ENCODE results near the gene LMCD1.

LMCD1 gene

DNA sequence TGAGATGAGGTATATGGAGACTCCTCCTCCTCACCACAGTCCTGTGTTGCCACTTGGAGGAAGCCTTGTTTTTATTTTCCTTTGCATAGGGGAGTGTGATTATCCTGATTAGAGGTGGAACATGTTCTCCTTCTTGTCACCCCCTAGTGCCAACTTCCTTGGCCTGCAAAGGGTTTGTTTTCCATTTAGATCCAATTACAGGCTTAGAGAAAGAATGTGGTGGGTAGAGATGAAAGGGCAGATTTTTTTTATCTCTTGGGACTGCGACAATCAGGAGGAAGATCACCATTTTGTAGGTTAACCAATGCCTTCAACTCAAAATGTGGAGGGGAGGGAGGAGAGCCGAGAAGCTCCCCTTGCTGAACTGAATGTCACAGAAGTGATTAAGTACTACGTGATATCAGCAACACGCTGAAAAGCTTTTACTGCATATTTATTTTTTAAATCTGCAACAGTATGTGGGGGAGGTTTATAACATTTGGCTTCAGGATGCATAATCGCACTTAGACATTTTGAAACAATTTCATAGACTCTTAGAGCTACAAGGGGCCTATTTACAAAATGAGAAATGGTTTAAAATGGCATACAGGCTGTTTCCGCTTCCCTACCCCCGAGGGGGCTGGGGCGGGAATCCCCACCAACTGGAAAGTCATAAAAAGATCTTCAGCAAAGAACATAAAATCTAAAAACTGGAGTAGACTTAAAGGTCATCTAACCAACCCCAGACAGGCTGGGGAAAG is 2.4 kb downstream of the LMCD1 start:
- no peaks in the 10 kb centered on the region for H3K36me3 ChIP-seq (ENCODE audit: insufficient read depth, low read length)
- TF ChIP-seq, protein P1, sequence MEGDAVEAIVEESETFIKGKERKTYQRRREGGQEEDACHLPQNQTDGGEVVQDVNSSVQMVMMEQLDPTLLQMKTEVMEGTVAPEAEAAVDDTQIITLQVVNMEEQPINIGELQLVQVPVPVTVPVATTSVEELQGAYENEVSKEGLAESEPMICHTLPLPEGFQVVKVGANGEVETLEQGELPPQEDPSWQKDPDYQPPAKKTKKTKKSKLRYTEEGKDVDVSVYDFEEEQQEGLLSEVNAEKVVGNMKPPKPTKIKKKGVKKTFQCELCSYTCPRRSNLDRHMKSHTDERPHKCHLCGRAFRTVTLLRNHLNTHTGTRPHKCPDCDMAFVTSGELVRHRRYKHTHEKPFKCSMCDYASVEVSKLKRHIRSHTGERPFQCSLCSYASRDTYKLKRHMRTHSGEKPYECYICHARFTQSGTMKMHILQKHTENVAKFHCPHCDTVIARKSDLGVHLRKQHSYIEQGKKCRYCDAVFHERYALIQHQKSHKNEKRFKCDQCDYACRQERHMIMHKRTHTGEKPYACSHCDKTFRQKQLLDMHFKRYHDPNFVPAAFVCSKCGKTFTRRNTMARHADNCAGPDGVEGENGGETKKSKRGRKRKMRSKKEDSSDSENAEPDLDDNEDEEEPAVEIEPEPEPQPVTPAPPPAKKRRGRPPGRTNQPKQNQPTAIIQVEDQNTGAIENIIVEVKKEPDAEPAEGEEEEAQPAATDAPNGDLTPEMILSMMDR (IDR thresholded peaks at IDR 0.05; ENCODE audit: borderline replicate concordance, extremely low read depth, low read length, poor library complexity, severe bottlenecking) = no peak
- no peaks in the 10 kb centered on the region for H3K9me3 ChIP-seq (ENCODE audit: insufficient read depth, low read length, severe bottlenecking)
- no peak overlapping the region for H3K9ac ChIP-seq (ENCODE audit: low read depth, low read length)
- no peaks in the 10 kb centered on the region for H3K79me2 ChIP-seq (ENCODE audit: insufficient read depth, low read length)
- H3K27ac ChIP-seq (ENCODE audit: low read length) = no peak overlapping the region
- no peak overlapping the region for H3K4me2 ChIP-seq (ENCODE audit: insufficient read depth, low read length)
- no peak overlapping the region for H3K4me3 ChIP-seq (ENCODE audit: low read depth in 1 of 2, low read length in 2 of 2)
- H2AFZ ChIP-seq (ENCODE audit: low read depth, low read length) = no peak overlapping the region
- no peak for ATAC-seq (ENCODE audit: insufficient read depth, low read depth)
- no peaks in the 10 kb centered on the region for H4K20me1 ChIP-seq (ENCODE audit: insufficient read depth, low read length)
- no peak for DNase-seq
- H3K4me1 ChIP-seq (ENCODE audit: insufficient read depth, low read length) = no peaks in the 10 kb centered on the region
- no peaks in the 10 kb centered on the region for H3K27me3 ChIP-seq (ENCODE audit: insufficient read depth, low read length, poor library complexity)

DNA sequence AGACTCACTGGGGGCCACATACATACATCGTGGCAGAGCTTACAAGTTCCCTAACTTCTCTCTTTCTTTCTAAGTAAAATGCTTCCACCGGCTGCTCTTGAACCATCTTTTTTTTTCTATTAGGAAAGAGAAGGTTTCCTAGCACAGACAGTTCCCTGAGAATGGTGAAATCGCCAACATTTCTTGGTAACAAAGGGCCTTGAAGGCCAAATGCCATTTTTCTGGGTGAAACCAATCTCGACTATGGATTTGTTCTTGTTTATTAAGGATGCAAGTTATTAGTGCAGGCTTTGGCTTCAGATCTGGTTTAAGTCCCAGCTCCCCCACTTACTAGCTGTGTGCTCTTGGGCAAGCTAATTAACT is 3.0 kb downstream of the LMCD1 start:
- TF ChIP-seq EZH2 (IDR thresholded peaks at IDR 0.05; ENCODE audit: borderline replicate concordance, low read depth, low read length, severe bottlenecking) = no peak
- TF ChIP-seq, protein P1 (IDR thresholded peaks at IDR 0.05; ENCODE audit: borderline replicate concordance, extremely low read depth, low read length, poor library complexity, severe bottlenecking) = no peak
- no peaks in the 10 kb centered on the region for H4K20me1 ChIP-seq (ENCODE audit: insufficient read depth, low read length)
- H3K36me3 ChIP-seq (ENCODE audit: insufficient read depth, low read length) = no peaks in the 10 kb centered on the region
- DNase-seq = no peak
- no peaks in the 10 kb centered on the region for H3K9me3 ChIP-seq (ENCODE audit: insufficient read depth, low read length, severe bottlenecking)
- H3K4me3 ChIP-seq (ENCODE audit: low read depth in 1 of 2, low read length in 2 of 2) = no peak overlapping the region
- H3K9ac ChIP-seq (ENCODE audit: low read depth, low read length) = no peak overlapping the region
- H2AFZ ChIP-seq (ENCODE audit: low read depth, low read length) = no peak overlapping the region
- ATAC-seq (ENCODE audit: insufficient read depth, low read depth) = no peak
- H3K27ac ChIP-seq (ENCODE audit: low read length) = no peak overlapping the region
- no peak overlapping the region for H3K4me2 ChIP-seq (ENCODE audit: insufficient read depth, low read length)
- no peaks in the 10 kb centered on the region for H3K4me1 ChIP-seq (ENCODE audit: insufficient read depth, low read length)
- no peaks in the 10 kb centered on the region for H3K27me3 ChIP-seq (ENCODE audit: insufficient read depth, low read length, poor library complexity)
- no peaks in the 10 kb centered on the region for H3K79me2 ChIP-seq (ENCODE audit: insufficient read depth, low read length)

DNA sequence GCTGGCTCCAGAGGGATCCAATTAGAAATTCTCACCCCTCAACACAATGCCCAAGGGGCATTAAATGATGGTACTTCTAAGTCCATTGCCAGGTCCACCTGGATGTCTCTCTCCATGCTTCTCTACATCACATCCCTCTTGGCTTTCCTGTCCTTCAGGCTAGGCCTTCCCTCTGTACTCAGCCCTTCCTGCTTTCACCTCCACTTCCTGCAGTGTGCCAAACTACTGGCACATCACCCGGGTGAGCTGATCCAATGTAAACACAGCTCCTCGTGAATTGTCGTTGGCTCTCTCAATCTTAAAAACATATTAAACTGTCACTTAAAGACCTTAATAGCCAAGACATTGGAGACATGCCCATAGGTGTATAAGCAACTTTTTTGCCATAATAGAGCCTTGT is 4.0 kb downstream of the LMCD1 start:
- no peaks in the 10 kb centered on the region for H3K4me1 ChIP-seq (ENCODE audit: insufficient read depth, low read length)
- no peaks in the 10 kb centered on the region for H3K27me3 ChIP-seq (ENCODE audit: insufficient read depth, low read length, poor library complexity)
- H4K20me1 ChIP-seq (ENCODE audit: insufficient read depth, low read length) = no peaks in the 10 kb centered on the region
- H3K27ac ChIP-seq (ENCODE audit: low read length) = no peak overlapping the region
- no peaks in the 10 kb centered on the region for H3K79me2 ChIP-seq (ENCODE audit: insufficient read depth, low read length)
- TF ChIP-seq, protein P1 (IDR thresholded peaks at IDR 0.05; ENCODE audit: borderline replicate concordance, extremely low read depth, low read length, poor library complexity, severe bottlenecking) = no peak
- TF ChIP-seq EZH2 (IDR thresholded peaks at IDR 0.05; ENCODE audit: borderline replicate concordance, low read depth, low read length, severe bottlenecking) = no peak
- no peak overlapping the region for H3K4me3 ChIP-seq (ENCODE audit: low read depth in 1 of 2, low read length in 2 of 2)
- DNase-seq = no peak
- no peak for ATAC-seq (ENCODE audit: insufficient read depth, low read depth)
- H3K9me3 ChIP-seq (ENCODE audit: insufficient read depth, low read length, severe bottlenecking) = no peaks in the 10 kb centered on the region
- H2AFZ ChIP-seq (ENCODE audit: low read depth, low read length) = no peak overlapping the region
- no peak overlapping the region for H3K9ac ChIP-seq (ENCODE audit: low read depth, low read length)
- H3K36me3 ChIP-seq (ENCODE audit: insufficient read depth, low read length) = no peaks in the 10 kb centered on the region
- no peak overlapping the region for H3K4me2 ChIP-seq (ENCODE audit: insufficient read depth, low read length)
